Smooth muscle cell (in vitro differentiated cells): ENCODE measurements around the gene GPR55. TPM values are rescaled to one million over a fixed set of nuclear protein-coding genes. Genes with fewer than 3 reads are reported as not detected.

Experiments
- DNase-seq: peaks from one replicate; lab custom pipeline; 2025; ENCODE audit not compliant: unreplicated experiment; lab: John Stamatoyannopoulos, UW
- H2AFZ ChIP-seq: fragments of 200-600 bp; sonication (generic); 2 replicates; pipeline ENCODE4 v1.6.0; 2016; ENCODE audit warnings: antibody characterized with exemption, low read depth, mild to moderate bottlenecking
- H3F3A ChIP-seq: fragments of 200-600 bp; sonication (generic); 2 replicates; pipeline ENCODE4 v1.6.0; 2017; ENCODE audit warnings: antibody characterized with exemption, low read depth
- H3K27ac ChIP-seq: fragments of 200-600 bp; sonication (generic); 2 replicates; pipeline ENCODE4 v1.5.1; 2016; ENCODE audit warnings: low read depth, mild to moderate bottlenecking
- H3K27me3 ChIP-seq: fragments of 200-600 bp; sonication (generic); 2 replicates; pipeline ENCODE4 v1.6.1; 2016; ENCODE audit warnings: low read depth, mild to moderate bottlenecking
- H3K36me3 ChIP-seq: fragments of 200-600 bp; sonication (generic); 2 replicates; pipeline ENCODE4 v1.5.1; 2016; ENCODE audit warnings: low read depth
- H3K4me1 ChIP-seq: fragments of 200-600 bp; sonication (generic); 2 replicates; pipeline ENCODE4 v1.5.1; 2016; ENCODE audit warnings: low read depth
- H3K4me2 ChIP-seq: fragments of 200-600 bp; sonication (generic); 2 replicates; pipeline ENCODE4 v1.6.0; 2016; ENCODE audit warnings: mild to moderate bottlenecking
- H3K4me3 ChIP-seq: fragments of 200-600 bp; sonication (generic); 2 replicates; pipeline ENCODE4 v1.5.1; 2016; ENCODE audit warnings: mild to moderate bottlenecking
- H3K79me2 ChIP-seq: fragments of 200-600 bp; sonication (generic); 2 replicates; pipeline ENCODE4 v1.6.0; 2016; ENCODE audit warnings: low read depth, mild to moderate bottlenecking
- H3K9ac ChIP-seq: fragments of 200-600 bp; sonication (generic); 2 replicates; pipeline ENCODE4 v1.6.0; 2016; ENCODE audit warnings: low read depth
- H3K9me3 ChIP-seq: fragments of 200-600 bp; sonication (generic); replicated peaks from 2 replicates; pipeline ENCODE4 v1.5.1; 2016; ENCODE audit warnings: low read depth
- H4K20me1 ChIP-seq: fragments of 200-600 bp; sonication (generic); 2 replicates; pipeline ENCODE4 v1.6.0; 2016; ENCODE audit warnings: low read depth
- WGBS: methylation state at CpG from one replicate; pipeline ENCODE4 v1.1.7; 2016; ENCODE audit warnings: low lambda C conversion rate; 5-methylcytosine and 5-hydroxymethylcytosine counted together
- polyA plus RNA-seq: library from polyadenylated mRNA; unstranded; fragments of >200 nt; fragmentation: Nextera tagmentation; extraction: Ambion mirVana; gene quantifications from 2 replicates; pipeline ENCODE4 v1.2.1, GENCODE V29; 2016
- total RNA-seq: library from RNA; depleted of rRNA; stranded (reverse); fragments of >200 nt; gene quantifications from 2 replicates; pipeline ENCODE4 v1.2.3, GENCODE V29; 2014
- TF ChIP-seq, protein P1 (sequence below): fragments of 200-600 bp; sonication (generic); IDR thresholded peaks from 2 replicates; pipeline ENCODE4 v1.5.1; 2017; ENCODE audit warnings: borderline replicate concordance, mild to moderate bottlenecking, antibody characterized with exemption; ENCODE audit not compliant: insufficient read depth, poor library complexity, severe bottlenecking

GPR55 gene
- total and polyA plus RNA-seq, 2 experiments from 2014 or later = not detected

GRCh38 chr2:230905448-230906421, 19.3 kb downstream of the GPR55 start:
- Histone ChIP-seq H3K9ac (no peak overlapping the region), H3K79me2 (no peaks in the 10 kb centered on the region), H3K4me2 (peak overlapping the region; percentile 14), H2AFZ (no peak overlapping the region), H3F3A (peaks cover 6% of the 10 kb centered on the region), H3K36me3 (no peaks in the 10 kb centered on the region), H4K20me1 (no peaks in the 10 kb centered on the region), H3K9me3 (no peaks in the 10 kb centered on the region), H3K4me1 (peaks cover 6% of the 10 kb centered on the region), H3K27me3 (peaks cover 4% of the 10 kb centered on the region), H3K27ac (no peak overlapping the region), H3K4me3 (no peak overlapping the region)
- 30% methylated on average over 18 of the region's 18 CpGs for WGBS
- no peak for DNase-seq
- TF ChIP-seq, protein P1, sequence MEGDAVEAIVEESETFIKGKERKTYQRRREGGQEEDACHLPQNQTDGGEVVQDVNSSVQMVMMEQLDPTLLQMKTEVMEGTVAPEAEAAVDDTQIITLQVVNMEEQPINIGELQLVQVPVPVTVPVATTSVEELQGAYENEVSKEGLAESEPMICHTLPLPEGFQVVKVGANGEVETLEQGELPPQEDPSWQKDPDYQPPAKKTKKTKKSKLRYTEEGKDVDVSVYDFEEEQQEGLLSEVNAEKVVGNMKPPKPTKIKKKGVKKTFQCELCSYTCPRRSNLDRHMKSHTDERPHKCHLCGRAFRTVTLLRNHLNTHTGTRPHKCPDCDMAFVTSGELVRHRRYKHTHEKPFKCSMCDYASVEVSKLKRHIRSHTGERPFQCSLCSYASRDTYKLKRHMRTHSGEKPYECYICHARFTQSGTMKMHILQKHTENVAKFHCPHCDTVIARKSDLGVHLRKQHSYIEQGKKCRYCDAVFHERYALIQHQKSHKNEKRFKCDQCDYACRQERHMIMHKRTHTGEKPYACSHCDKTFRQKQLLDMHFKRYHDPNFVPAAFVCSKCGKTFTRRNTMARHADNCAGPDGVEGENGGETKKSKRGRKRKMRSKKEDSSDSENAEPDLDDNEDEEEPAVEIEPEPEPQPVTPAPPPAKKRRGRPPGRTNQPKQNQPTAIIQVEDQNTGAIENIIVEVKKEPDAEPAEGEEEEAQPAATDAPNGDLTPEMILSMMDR = no peak

DNA sequence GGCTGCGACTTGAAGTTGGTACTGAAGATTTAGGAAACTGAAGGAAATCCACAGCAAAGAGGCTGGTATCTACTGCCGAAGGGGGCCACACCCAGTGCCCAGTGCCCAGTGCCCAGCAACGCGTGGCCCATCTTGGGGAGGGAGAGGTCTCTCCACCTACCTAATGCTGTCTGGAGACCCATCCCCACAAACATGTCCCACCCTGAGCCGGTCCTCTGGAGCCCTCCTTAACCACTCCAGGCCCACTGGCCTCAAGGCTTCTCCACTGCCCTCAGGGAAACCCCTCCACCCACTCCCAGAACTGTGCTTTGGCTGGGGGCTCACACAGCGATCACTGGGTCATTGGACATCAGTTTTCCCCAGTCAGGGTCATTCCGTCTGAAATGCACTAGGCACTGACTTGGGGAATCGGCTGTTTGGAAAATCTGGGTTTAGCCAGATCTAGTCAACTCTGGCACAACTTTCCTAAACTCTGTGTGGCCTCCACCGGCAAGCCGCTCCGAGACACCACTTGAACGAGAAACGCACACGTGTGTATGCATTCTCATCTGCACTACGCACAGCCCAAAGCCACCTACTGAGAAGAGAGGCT, 20.1 kb downstream of the GPR55 start:
- peaks cover 6% of the 10 kb centered on the region for H3K4me1 ChIP-seq
- H3F3A ChIP-seq = peaks cover 6% of the 10 kb centered on the region
- no peak overlapping the region for H3K9ac ChIP-seq
- TF ChIP-seq, protein P1 = no peak
- no peaks in the 10 kb centered on the region for H3K9me3 ChIP-seq
- no peak overlapping the region for H3K27ac ChIP-seq
- no peaks in the 10 kb centered on the region for H3K36me3 ChIP-seq
- H3K4me2 ChIP-seq = no peak overlapping the region
- H3K27me3 ChIP-seq = peaks cover 4% of the 10 kb centered on the region
- H4K20me1 ChIP-seq = no peaks in the 10 kb centered on the region
- 65% methylated on average over 15 of the region's 15 CpGs for WGBS
- no peak overlapping the region for H2AFZ ChIP-seq
- DNase-seq = no peak
- no peak overlapping the region for H3K4me3 ChIP-seq
- no peaks in the 10 kb centered on the region for H3K79me2 ChIP-seq

GRCh38 chr2:230903231-230904150, 21.6 kb downstream of the GPR55 start:
- H3K36me3 ChIP-seq = no peaks in the 10 kb centered on the region
- H3K9ac ChIP-seq = no peak overlapping the region
- no peak for DNase-seq
- H3F3A ChIP-seq = peaks cover 6% of the 10 kb centered on the region
- no peaks in the 10 kb centered on the region for H4K20me1 ChIP-seq
- peaks cover 16% of the 10 kb centered on the region for H3K27me3 ChIP-seq
- no peak overlapping the region for H3K4me3 ChIP-seq
- TF ChIP-seq, protein P1 = no peak
- H2AFZ ChIP-seq = no peak overlapping the region
- H3K4me2 ChIP-seq = no peak overlapping the region
- peaks cover 6% of the 10 kb centered on the region for H3K4me1 ChIP-seq
- no peaks in the 10 kb centered on the region for H3K9me3 ChIP-seq
- H3K27ac ChIP-seq = no peak overlapping the region
- no peaks in the 10 kb centered on the region for H3K79me2 ChIP-seq
- 88% methylated on average over 19 of the region's 19 CpGs for WGBS
